Suppressor macrophage treated with lipopolysaccharide for 1 hour (primary cell): ENCODE data around the gene LNX2.

Experiments used
- DNase-seq, 3 donors: peaks; one replicate each; pipeline ENCODE4 v3.0.0-alpha.2; 2020 to 2022

LNX2 gene

DNA sequence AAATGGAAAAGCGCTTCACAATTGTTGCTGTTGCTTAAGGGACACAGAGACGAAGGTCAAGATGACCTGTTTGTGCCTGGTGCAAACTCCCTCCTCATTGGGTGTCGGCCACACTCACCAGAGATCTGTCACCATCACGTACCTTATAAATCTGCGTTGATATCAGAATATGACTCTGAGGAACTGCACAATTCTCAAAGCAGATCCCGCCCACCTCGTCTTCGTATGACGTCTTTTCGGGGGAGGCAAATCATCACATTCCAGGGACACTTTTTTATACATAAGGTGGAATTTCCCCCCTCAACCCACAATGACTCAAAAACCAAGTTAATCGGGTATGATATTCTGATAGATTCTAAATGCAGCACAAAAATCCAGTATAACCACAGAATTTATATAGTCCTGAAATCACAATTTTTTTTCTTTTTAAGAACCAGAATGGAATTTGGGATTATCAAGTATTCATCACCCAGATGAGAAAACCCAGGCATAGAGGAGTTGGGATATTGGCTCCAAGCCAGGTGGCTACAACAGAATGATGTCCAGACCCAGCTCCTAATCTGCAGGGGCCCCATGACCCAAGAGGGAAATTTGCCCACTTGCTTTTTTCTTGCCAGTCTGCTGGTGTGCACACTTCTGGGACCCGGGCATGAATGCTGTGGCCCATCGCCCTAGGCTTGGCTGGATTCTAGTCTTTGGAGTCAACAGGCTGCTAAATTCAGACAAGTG is 119.4 kb downstream of the LNX2 start:
- no peak for DNase-seq

DNA sequence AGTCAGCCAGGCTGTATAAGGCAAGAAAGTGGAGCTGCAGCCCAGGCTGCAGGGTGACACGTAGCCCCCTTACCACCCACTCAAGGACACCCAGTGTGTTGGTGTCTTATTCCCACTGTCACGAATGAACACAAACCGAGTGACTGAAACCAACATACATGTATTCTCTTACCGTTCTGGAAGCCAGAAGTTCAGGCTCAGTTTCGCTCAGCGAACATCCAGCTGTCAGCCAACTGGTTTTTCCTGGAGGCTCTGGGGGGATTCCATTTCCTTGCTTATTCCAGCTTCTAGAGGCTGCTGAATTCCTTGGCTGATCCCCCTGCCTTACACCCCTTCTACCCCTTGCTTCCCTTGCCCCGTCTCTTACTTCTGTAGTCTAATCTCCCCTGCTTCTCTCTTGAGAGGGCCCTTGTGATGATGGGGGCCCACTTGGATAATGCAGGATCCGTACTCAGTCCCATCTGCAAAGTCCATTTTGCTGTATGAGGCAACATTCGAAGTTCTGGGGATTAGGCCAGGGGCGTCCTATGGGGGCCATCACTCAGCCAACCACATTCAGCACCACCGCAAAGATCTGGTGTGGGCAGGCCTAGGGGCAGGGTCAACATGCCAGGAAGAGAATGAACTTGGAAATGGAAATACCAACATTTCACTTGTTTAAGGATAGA is 122.6 kb downstream of the LNX2 start:
- DNase-seq: no peak

DNA sequence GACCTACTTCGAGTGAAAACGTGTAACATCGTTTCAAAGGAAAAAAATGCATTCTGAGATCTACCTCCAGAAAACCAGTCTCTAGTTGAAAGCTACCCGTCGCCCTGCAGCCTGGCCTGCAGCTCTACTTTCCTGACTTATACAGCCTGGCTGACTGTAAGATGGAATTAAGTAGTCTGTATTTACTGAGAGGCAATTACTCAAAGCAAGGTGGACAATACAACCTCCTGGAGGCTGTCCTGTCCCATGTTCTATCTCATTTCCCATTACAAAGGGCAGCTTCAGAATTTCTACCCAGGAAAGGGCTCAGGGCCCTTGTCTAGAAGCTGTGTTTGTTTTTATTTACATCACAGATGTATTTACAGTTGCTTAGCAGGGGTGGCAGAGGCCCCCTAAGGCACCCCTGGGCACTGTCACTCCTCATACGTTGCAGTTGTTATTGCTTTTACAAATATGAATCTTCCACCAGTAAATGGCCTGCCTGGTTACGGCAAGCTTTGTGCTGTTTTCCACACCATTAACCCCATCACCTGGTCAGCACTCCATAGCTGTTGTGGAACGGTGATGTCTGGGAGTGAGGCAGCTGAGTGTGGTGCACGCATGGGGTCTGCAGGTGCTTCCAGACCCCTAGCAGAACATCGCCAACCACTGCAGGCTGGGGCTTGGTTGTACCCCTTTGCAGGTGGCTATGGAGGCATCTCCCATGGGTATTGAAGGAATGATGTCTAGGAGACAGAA is 123.6 kb downstream of the LNX2 start:
- no peak for DNase-seq

DNA sequence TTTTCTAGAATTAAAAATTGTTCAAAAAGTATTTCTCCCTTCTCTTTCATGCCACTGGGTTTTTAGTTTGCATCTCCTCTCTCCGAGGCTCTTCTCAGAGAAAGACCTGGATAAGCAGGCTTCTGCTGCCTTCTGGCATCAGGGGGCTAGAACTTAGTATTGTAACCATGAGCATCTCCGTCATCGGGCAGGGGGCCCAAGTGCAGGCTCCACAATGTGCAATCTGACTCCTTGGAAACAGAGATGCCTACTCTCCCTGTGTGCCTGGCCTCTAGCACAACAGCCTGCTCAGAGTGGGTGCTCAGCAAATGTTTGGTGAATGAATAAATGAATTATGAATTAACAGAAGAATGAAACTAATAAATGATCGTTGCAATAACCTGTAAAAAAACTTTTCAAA is 124.3 kb downstream of the LNX2 start:
- DNase-seq: no peak
